Forelimb muscle (tissue), 1 donor: Measurements from ENCODE around the gene PCSK5. TPM values are rescaled to one million over a fixed set of nuclear protein-coding genes. Genes with fewer than 3 reads are reported as not detected.
A peak's percentile ranks its signal among the peaks of the same experiment; 100 is the strongest.

Experiments
- DNase-seq: peaks from one replicate; pipeline ENCODE4 v3.0.0-alpha.2; 2013; ENCODE audit warnings: low read depth
- polyA plus RNA-seq: library from polyadenylated mRNA; unstranded; fragments of 120-200 nt; gene quantifications from one replicate; pipeline ENCODE4 v1.2.1, GENCODE V29; 2013; ENCODE audit not compliant: insufficient read length

The PCSK5 gene
- polyA plus RNA-seq, 1 donor, result 11.8 TPM

DNA sequence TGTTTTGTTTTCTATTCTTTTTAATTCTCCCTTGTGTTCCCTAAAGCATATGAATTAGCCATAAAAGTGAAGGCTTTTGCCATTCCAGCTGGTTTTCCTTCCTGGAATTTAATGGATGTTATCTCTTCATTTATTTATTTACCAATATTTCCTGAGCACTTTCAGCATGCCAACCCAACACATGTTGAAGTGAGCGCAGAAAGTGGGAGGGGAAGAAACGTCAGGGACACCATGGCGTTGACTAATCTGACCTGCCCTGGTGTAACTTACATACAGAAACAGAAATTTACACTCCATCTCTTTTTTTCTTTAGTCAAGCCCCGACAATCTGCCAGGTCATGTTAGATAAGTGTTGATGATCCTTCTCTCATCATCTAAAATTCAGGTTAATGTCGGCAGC is 247.5 kb downstream of the PCSK5 start:
- no peak for DNase-seq

DNA sequence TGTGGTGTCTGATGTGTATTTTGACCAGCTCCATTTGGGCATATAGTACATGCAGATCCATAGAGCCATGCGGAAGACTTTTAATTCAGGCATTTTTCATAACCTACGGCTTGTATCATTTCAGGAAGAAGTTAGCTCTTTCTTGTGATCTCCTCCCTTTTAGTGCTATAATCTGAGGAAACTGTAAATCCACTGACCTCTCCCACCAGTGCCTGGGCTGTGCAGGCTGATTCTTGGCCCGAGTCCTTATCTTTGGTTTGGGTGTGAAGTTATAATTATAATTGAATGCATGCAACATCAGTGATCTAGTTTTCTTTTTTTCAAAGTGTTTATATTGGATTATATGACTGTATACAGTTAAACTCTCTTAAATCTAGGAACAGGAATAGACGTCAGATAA is 247.9 kb downstream of the PCSK5 start:
- DNase-seq, result no peak

DNA sequence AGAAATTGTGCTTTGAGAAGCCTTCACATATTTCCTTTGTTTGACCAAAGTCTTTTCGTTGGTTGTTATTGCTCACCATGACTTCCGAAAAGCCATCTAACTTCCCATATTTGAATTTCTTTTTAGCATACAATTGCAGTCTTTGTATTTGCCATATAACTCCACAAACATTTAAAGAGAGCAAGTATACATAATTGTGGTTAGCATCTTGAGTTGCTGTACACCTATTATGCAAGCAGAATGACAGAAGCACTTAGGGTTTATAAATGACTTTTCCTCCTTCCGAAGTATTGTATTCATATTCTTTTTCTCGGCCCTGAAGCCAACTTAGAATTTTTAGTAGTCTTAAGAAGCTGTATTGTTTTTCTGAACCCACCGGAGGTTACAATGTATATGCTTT is 253.4 kb downstream of the PCSK5 start:
- DNase-seq, result no peak

DNA sequence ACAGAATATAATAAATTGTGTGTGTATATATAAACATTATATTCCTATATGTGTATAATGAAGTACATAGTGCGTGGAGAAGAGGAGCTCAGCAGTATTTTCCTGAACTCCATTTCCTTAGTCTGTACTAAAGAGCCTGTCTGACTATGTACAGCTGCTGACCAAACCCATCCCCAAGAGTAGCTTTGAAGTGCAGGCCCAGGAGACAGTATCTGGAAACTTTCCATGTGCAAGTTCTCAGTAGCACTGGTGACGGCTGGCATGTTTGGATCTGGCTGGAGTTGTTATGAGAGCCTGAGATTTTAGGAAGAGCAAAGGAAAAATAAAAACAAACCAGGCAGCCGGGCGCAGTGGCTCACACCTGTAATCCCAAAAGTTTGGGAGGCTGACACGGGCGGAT is 259.5 kb downstream of the PCSK5 start:
- no peak for DNase-seq

DNA sequence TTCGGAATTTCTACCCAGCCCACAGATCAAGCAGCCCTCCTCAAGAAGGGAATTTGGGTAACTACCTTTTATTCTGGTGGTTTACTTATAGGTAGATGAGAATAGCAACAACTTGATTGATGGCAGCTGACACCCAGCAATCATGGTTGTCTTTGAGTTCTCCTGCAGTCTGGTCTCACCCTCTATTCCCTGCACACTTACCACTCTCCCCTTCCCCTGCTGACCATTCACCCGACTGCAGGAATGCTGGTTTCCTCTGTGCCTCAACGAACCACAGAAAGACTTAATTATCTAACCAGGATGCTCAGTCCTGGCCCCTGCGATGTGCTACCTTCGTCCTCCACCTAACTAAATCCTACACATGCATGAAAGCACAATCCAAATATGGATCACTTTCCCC is 260.8 kb downstream of the PCSK5 start:
- no peak for DNase-seq

DNA sequence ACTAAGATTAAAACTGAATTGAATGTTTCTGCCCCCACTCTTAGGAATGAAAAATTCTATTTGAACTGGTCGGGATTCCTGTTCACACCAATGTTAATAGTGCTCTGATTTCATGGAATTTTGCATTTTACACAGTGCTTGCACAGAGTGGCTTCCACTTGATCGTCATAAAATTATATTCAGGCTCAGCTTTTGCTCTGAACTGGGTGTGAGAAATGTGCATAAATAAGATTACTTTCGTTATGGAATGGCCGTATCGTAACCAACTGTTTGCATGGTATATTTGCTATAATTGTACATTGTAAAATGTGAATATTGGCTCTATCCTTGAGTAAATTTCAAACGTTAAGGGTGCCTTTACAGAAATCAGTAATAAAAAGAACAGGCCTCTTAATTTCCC is 262.9 kb downstream of the PCSK5 start:
- DNase-seq, result no peak

DNA sequence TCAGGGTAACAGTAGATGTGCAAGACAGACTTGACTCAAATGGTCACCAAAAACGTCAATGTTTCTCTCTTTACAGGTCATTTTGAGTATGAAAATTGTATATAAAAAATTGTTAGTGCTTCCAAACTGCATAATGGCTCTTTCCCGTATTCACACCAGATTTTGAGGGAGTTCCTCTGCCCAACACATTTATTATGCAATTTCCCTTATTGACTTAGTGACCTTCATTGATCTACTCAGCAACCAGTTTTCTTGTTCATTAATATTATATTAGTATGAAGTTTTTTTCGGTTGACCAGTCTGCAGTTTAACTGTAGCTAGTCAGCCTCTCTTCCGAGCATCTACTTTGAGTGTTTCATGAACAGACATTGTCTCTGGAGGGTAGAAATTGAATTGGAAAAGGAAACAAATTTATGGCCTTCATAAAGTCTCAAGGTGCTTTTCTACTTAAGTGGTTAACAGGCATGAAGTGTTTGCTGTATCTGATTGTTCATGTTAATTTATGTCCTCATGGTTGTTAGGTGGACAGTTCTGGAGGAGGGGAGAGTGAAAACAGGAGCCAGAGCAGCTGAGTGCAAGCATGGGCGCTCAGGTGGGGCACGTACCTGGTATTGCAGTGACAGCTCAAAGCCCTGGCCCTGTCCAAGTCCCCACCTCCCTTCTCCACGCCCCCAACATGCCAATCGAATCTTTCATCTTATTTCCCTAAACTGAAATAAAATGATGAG is 263.6 kb downstream of the PCSK5 start:
- DNase-seq, result no peak

DNA sequence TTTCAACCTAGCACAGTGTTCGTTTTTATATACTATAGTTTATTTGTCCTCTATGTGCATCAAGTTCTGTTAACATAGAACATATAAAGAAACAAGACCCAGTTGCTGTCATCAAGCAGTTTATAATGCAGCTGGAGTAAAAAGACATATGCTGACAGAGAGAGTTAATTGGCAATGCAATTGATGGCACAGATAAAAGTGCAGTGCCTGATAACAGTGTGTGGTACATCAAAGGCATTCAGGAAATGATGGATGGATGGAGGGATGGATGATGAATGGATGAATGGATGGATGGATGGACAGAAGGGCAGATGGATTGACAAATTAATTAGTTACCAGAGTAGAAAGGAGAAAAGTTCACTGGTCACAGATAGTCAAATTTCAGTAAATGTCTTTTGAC is 264.9 kb downstream of the PCSK5 start:
- no peak for DNase-seq

DNA sequence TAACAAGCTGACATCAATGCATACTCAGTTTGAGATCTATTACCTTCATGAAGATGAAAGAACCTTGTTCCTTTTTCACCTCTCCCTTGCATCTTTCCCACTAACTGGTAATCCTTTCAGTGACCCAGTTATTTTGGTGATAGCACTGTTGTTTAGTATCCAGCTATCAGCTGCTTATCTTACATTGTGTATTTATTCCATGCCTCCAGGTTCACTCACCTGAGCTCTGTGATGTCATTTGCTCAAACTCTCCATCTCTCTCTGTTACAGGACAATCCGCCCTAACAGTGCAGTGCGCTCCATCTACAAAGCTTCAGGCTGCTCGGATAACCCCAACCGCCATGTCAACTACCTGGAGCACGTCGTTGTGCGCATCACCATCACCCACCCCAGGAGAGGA is 268.2 kb downstream of the PCSK5 start:
- no peak for DNase-seq

DNA sequence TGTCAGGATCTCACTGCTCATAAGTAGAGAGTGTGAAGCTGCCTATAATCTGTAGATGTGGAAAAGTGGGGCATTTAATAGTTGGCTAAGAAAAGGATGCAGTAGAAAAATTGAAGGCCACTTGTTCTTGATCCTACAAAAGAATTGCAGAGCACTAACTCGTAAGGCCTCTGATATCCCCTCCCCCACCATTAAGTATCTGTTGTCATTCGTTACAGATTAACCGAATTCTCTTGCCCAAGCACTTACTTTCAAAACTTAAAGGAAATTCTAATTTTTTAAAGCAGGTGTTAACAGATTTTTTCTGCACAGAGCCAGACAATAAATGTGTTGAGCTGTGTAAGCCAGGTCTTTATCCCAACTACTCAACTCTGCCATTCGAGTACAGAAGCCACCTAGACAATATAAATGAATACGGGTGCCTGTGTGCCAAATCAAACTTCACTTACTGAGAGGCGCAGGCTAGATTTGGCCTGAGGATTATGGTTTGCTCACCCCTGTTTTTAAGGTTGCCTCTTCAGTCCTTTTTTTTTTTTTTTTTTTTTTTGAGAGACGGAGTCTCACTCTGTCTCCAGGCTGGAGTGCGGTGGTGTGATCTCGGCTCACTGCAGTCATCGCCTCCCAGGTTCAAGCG is 268.9 kb downstream of the PCSK5 start:
- no peak for DNase-seq

DNA sequence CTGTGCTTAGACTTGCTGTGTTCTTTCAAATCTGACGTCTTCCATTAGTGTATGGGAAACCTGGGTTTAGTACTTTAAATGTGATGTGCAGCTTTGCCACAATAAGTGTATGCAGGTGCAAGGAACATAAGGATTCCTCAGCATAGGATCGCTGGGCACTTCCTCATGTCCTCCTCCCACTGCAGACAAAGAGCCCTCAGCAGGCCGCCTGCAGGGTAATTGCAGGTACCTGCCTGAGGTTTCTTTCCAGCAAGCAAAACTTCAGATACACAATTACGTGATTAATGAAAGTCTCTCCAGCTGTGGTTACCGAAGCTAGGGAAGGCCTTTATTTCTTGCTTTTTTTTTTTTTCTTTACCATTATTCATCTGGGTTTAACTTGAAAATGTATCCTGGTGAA is 270.6 kb downstream of the PCSK5 start:
- no peak for DNase-seq

DNA sequence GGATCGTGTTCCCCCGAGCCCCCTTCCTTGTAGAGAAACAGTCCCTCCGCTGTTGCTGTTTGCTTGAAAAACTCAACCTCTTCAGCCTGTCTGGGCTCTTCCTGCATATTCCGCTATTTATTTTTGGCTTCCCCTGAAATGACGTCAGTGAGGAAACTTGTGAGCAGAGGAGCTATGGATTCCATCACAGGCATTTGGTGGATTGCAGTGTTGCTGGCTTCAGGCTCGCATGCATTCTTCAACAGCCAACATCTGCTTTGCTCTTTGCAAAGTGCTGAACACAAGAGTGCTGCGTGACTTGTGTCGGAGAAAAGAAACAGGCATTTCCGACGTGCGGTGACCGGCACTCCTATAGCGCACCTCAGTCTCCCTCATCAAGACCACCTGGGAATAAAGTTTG is 271.1 kb downstream of the PCSK5 start:
- DNase-seq, result peak; percentile 94

DNA sequence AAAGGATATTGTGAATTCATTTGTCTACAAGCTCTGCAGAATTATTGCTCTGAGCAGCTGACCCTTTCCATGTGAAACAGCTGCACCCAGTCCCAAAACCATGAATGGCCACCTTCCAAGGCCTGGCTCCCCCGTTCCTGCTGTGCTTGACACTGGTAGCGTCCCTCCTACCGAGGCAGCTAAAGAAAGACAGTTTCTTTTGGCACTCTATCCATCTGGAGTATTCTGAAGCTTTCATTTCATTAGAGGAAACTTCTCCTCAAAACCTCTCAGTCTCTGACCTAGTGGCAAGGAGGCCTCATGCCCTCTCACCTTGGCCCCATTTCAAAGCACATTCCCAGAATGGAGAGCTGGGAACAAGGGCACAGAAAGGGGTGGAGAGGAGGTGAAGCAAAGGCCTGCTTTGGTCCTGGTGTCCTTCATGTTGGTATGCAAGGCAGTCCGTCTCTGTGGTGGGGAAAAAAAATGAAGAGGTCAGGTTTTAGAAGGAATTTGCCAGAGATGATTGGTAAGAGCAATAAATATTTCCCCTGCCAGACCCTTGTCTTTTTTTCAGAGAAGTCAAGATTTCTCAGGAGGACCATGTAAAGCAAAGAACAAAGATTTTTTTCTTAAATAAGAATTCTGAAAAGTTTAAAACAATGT is 271.7 kb downstream of the PCSK5 start:
- no peak for DNase-seq

DNA sequence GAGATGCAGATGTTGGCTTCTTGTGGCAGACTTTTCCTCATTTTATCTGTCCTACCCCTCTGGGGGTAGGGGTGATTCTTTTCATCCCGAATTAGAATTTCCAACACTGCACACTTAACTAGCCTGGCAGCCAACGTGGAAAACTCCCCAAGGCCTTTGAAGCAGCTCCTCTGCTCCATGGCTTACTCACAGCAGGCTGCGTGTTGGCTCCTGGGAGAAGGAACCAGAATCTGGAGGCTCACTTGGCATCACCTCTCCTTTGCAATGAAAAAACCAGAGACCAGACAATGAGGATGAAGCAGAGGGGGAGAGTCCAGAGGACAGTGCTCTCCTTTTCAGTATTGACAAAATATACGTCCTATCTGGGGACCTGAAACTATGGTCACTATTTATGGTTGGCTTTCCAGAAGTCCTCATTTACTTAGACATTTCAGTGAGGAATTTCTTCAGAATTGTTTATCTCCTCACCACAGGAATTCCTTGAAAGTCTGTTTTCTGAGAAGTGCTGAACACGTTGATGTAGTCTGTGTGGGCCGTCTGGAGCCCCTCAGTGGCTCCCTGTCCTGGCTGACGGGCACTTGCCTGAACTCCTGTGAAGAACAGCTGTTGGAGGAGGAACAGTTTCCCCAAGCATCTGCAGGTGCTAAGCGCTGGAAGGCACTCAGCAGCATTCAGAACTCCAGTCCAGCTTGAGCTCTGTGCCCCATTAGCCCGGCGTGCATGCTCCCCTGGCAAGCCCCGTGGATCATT is 272.5 kb downstream of the PCSK5 start:
- DNase-seq, result no peak

DNA sequence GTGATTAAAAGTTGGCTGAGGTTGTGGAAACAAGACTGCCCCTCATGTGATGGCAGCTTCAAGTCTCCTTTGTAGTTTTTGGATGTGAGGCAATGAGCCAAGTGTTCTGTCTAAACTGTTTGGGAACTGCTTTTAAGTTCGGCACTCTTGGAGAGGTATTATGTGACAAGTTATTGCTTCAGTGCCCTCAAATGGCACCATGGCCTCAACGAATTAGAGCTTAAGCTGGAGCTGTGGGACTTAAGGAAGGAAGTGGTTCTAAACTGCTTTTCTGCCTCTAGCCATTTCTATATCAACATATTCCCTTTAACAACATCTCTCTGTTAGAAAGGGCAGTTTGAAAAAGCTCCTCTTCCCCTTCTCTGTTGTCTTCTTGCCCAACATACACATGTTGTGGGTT is 276.1 kb downstream of the PCSK5 start:
- no peak for DNase-seq

DNA sequence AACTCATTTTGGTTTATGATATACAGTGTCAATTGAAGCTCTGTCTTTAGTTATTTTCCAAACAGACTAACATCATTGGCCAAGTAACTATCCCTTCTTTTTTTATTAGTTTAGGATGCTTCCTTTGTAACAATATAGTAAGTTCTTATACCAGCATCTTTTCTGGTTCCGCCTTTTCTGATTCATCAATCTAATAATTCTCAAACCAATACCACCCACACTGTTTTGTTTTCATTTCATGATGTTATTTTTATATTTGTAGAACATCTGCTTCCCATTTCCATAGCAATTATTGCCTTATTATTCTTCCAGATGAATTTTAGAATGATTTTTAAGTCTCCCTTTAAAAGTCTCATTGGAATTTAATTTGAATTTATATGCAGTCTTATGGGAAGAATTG is 285.7 kb downstream of the PCSK5 start:
- DNase-seq, result no peak

DNA sequence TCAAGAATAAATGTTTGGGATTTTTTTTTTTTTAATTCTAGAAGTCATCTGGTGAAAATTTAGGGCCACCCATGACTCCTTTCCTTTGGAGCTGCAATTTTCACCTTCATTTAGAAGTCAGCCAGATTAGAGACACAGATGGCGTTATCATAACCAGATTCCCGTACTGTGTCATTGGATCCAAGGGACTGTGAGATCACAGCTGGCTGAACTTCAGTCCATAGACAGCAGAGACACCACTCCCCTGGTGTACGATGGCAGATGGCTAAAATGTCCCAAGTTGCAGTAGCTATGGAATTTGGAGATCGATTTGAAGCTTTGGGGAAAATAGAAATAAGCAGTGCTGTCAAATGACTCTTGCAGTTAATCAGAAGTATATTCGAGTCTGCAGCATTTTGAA is 287.5 kb downstream of the PCSK5 start:
- DNase-seq, result no peak

DNA sequence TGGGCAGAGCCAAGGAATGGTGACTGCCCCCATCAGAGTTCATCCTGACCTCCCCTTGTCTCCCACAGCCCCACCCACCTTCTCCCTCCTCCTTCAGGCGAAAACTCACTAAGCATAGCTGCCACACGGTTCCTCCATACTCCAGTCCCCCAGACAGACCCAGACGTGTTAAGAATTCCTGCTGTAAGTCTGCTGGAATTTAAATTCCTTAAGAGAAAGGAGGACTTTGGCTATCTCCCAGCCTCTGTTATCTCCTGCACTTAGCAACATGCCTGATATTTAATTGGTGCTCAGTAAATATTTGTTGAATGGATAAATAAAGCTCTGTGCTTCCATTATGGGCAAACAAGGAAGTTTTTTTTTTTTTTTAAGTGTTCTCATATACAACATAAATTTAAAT is 290.1 kb downstream of the PCSK5 start:
- DNase-seq, result no peak

DNA sequence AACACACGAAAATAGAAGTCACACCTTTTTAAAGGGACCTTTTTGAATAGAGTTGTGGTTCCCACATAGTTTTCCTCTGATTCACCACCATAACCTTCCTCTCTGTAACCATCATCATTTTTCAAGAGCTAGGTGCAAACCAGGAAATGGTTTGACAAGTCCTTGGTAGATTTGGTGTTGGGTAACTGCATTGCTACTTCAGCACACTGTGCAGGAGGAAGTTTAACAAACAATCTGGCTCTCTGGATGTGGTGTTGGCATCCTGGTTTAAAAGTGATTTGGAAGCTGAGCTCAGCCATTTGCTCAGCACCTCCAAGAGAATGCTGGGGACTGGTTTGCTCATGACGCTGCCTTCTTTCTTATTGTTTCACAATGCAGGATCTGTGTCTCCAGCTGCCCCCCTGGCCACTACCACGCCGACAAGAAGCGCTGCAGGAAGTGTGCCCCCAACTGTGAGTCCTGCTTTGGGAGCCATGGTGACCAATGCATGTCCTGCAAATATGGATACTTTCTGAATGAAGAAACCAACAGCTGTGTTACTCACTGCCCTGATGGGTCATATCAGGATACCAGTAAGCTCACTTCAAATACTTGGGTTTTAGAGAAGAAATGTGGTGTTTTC is 290.7 kb downstream of the PCSK5 start:
- no peak for DNase-seq

DNA sequence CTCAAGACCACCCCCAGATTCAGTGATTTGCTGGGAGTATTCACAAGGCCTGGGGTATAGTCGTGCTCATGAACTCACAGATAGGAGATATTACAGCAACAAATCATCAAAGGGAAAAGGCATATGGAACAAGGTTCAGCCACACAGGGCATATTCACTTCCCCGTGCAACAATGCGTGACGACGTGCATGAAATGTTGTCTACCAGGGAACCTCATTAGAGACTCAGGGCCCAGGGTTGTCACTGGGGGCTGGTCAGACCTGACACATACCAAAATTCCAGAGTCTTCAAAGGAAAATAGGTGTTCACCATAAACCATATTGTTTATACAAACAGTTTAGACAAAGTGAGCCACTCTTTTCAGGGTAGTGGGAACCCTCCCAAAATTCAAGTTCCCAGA is 291.3 kb downstream of the PCSK5 start:
- DNase-seq, result no peak

DNA sequence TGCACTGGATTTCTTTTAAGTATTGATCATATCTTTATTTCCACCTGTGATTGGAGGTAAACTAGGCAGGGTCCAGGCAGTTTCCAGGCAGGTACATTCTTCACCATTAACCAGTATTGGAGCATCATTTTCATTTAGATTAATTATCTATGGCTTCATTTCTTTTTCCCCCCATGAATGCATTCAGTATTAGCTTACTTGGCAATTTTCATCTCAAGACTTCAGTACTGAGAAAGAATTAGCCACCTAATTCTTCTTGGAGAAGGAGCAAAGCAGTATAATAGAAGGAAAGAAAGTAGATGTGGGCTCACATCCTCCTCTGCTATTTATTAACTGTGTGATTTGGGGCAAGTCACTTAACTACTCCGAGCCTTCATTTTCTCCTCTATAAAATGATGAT is 295.0 kb downstream of the PCSK5 start:
- DNase-seq, result no peak

DNA sequence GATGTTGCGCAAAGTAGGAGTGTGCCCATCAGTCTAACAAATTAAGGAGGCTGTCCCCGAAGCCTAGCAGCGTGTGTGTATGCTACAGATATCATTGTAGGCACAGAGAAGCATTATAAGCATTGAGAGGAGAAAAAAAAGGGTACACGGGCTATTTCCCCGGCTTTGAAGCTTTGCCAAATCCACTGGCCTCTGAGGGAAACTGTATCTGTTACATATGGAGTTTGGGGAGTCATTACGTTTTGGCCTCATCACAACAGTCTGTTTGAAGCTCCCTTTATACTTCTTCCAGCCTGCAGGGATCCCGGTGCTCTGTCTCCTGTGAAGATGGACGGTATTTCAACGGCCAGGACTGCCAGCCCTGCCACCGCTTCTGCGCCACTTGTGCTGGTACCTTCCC is 297.8 kb downstream of the PCSK5 start:
- DNase-seq, result no peak
